DOHH2 (cell line): Measurements from ENCODE around the gene CHCHD1.

ENCODE experiments used
- CTCF ChIP-seq: fragments of 200-600 bp; sonication (generic); IDR thresholded peaks from one replicate; pipeline ENCODE4 v1.5.1; 2014; ENCODE audit warnings: antibody characterized with exemption, mild to moderate bottlenecking, low read depth, low read length; ENCODE audit not compliant: poor library complexity, severe bottlenecking
- EZH2phosphoT487 ChIP-seq: fragments of 200-600 bp; sonication (generic); IDR thresholded peaks from 2 replicates; pipeline ENCODE4 v1.6.1; 2017; ENCODE audit warnings: borderline replicate concordance, mild to moderate bottlenecking, antibody characterized with exemption, low read length, moderate library complexity, mixed read lengths

GRCh38 chr10:73779018-73779417 is 2.8 kb upstream of the CHCHD1 start:
- no peak for TF ChIP-seq CTCF
- TF ChIP-seq EZH2phosphoT487: no peak
